ENCODE results near the gene CFHR4.
"Not testable (repeated sequence)": the region's sequence is repeated elsewhere in the genome, so short reads cannot be mapped to it uniquely, and the experiment has no call there.

CFHR4 gene

DNA sequence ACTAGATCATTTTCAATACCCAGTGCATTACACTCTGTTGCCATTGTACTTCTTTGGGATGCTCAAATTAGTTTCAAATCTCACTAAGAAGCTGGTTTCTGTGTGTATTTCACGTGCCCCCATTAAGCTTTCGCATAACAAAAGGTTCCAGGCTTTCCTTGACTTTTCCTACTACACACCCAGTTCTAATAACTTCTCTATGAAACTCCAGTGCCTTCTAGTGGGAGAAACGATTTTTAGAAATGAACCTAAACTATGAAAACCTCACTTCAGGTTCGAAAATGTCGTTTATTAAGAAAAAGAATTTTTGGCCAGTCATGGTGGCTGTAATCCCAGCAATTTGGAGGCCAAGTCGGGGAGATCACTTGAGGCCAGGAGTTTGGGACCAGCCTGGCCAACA is 2.8 kb downstream of the CFHR4 start:
- TF ChIP-seq POLR2A (IDR thresholded peaks at IDR 0.05; ENCODE audit: extremely low read depth, insufficient read length), result no peak
- TF ChIP-seq CTCF (IDR thresholded peaks at IDR 0.05; ENCODE audit: low read depth, low read length), result no peak
- TF ChIP-seq, protein P1, sequence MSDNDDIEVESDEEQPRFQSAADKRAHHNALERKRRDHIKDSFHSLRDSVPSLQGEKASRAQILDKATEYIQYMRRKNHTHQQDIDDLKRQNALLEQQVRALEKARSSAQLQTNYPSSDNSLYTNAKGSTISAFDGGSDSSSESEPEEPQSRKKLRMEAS (IDR thresholded peaks at IDR 0.05; ENCODE audit: low read depth, low read length), result no peak
- no peak for TF ChIP-seq MYC (IDR thresholded peaks at IDR 0.05; ENCODE audit: low read depth, low read length)

GRCh38 chr1:196891251-196891650 is 3.4 kb downstream of the CFHR4 start:
- DNase-seq (ENCODE audit: low read depth), result no peak
- TF ChIP-seq POLR2A (IDR thresholded peaks at IDR 0.05; ENCODE audit: extremely low read depth, insufficient read length), result no peak
- no peak for TF ChIP-seq CTCF (IDR thresholded peaks at IDR 0.05; ENCODE audit: low read depth, low read length)
- TF ChIP-seq, protein P1 (IDR thresholded peaks at IDR 0.05; ENCODE audit: low read depth, low read length), result no peak
- TF ChIP-seq MYC (IDR thresholded peaks at IDR 0.05; ENCODE audit: low read depth, low read length), result no peak

More for the DNA sequence above, 2.8 kb downstream of the CFHR4 start:
- DNase-seq (ENCODE audit: low read depth), result no peak
- no peak overlapping the region for H3K4me3 ChIP-seq (ENCODE audit: low read depth, low read length)

DNA sequence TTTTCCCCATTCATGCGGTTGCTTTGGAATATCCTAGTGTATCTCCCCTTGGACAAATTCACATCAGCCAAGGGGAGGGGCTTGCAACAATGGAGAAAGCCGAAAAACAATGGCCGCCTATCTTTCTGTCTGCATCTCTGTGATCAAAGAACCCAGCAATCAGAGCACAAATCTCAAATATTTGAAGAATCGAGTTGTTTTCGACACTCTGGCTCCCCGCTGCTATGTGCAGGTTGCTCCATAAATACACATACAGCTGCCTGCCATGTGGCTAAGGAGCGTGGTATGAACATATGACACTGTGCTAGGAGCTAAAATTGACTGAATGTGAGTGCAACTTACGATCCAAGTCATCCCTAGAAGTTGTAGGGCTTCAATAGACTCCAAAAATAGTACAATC is 8.5 kb downstream of the CFHR4 start:
- TF ChIP-seq CTCF (IDR thresholded peaks at IDR 0.05; ENCODE audit: low read depth, low read length) (no peak), POLR2A (IDR thresholded peaks at IDR 0.05; ENCODE audit: extremely low read depth, insufficient read length) (no peak), MYC (IDR thresholded peaks at IDR 0.05; ENCODE audit: low read depth, low read length) (no peak)
- TF ChIP-seq, protein P1 (IDR thresholded peaks at IDR 0.05; ENCODE audit: low read depth, low read length), result no peak
- H3K4me3 ChIP-seq (ENCODE audit: low read depth, low read length), result no peak overlapping the region
- no peak for DNase-seq (ENCODE audit: low read depth)

More at GRCh38 chr1:196891251-196891650, 3.4 kb downstream of the CFHR4 start:
- H3K4me3 ChIP-seq (ENCODE audit: low read depth, low read length), result no peak overlapping the region

DNA sequence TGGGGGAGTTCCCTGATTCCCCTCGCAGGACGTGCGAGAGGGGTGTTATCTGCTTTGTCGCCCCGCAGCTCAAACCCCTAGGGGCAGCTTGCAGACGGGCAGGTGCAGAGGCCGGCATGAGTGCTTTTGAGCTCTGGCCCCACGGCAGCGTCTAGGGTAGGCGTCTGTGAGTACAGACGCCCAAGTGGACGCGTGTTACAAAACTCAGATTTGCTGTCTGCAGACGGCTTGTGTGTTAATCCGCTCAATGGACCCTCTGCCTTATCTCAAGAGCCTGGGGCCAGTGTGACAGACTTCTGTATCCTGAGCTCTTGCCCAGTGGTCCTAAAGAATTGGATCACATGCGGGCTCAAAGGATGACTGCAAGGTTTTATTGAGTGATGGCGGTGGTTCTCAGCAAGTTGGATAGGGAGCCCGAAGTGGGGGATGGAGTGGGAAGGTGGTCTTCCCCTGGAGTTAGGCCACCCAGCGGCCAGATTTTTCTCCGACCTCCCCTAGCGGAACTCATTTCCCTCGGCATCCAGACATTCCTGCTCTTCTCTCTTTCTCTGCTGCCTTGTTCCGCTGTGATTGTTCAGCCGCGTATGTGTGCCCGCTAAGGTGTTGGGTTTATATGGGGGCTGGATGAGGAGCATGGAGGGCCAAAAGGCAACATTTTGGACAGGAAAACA is 9.4 kb downstream of the CFHR4 start:
- TF ChIP-seq MYC (IDR thresholded peaks at IDR 0.05; ENCODE audit: low read depth, low read length) (no peak), CTCF (IDR thresholded peaks at IDR 0.05; ENCODE audit: low read depth, low read length) (no peak), POLR2A (IDR thresholded peaks at IDR 0.05; ENCODE audit: extremely low read depth, insufficient read length) (no peak)
- TF ChIP-seq, protein P1 (IDR thresholded peaks at IDR 0.05; ENCODE audit: low read depth, low read length), result no peak
- DNase-seq (ENCODE audit: low read depth), result no peak

DNA sequence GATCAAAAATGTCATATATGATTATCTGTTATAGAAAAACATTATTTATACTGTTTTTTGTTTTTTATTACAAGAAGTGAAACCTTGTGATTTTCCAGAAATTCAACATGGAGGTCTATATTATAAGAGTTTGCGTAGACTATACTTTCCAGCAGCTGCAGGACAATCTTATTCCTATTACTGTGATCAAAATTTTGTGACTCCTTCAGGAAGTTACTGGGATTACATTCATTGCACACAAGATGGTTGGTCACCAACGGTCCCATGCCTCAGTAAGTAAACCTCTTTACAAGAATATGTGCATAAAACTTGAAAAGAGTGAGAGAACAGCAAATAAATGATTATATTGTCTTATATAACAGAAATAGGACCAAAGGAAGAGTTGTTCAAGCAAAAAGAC is 14.5 kb downstream of the CFHR4 start:
- peak; percentile 3 for DNase-seq (ENCODE audit: low read depth)
- no peak overlapping the region for H3K4me3 ChIP-seq (ENCODE audit: low read depth, low read length)
- TF ChIP-seq CTCF (IDR thresholded peaks at IDR 0.05; ENCODE audit: low read depth, low read length), result no peak

More for the DNA sequence above, 9.4 kb downstream of the CFHR4 start:
- H3K4me3 ChIP-seq (ENCODE audit: low read depth, low read length), result no peak overlapping the region

- TF ChIP-seq MYC (IDR thresholded peaks at IDR 0.05; ENCODE audit: low read depth, low read length) (no peak), CTCF (IDR thresholded peaks at IDR 0.05; ENCODE audit: low read depth, low read length) (no peak), POLR2A (IDR thresholded peaks at IDR 0.05; ENCODE audit: extremely low read depth, insufficient read length) (no peak)
- TF ChIP-seq, protein P1 (IDR thresholded peaks at IDR 0.05; ENCODE audit: low read depth, low read length), result no peak
- DNase-seq (ENCODE audit: low read depth), result no peak
- H3K4me3 ChIP-seq (ENCODE audit: low read depth, low read length), result no peak overlapping the region
Observed at GRCh38 chr1:196910215-196910614, 22.4 kb downstream of the CFHR4 start.

- not testable (repeated sequence) for DNase-seq (ENCODE audit: low read depth); H3K4me3 ChIP-seq (ENCODE audit: low read depth, low read length)
Observed at GRCh38 chr1:196912283-196912682, 24.4 kb downstream of the CFHR4 start.

- not testable (repeated sequence) for H3K4me3 ChIP-seq (ENCODE audit: low read depth, low read length); DNase-seq (ENCODE audit: low read depth)
Observed at GRCh38 chr1:196926839-196927238, 39.0 kb downstream of the CFHR4 start.

Measured in NB4 (cell line).